Testis (tissue), 5 donors: ENCODE measurements around the gene SDCCAG8. TPM values are rescaled to one million over a fixed set of nuclear protein-coding genes. Genes with fewer than 3 reads are reported as not detected.
A peak's percentile ranks its signal among the peaks of the same experiment; 100 is the strongest.
"Not testable (repeated sequence)": the region's sequence is repeated elsewhere in the genome, so short reads cannot be mapped to it uniquely, and the experiment has no call there.

Experiments
- DNase-seq: peaks from one replicate; pipeline ENCODE4 v3.0.0-alpha.2; 2019
- H3K27ac ChIP-seq, 2 donors: fragments of 200-600 bp; sonication (generic); one replicate each; pipeline ENCODE4 v1.5.1; 2019
- H3K27me3 ChIP-seq: fragments of 200-600 bp; sonication (generic); one replicate; pipeline ENCODE4 v1.5.1; 2019
- H3K36me3 ChIP-seq: fragments of 200-600 bp; sonication (generic); one replicate; pipeline ENCODE4 v1.5.1; 2017; ENCODE audit warnings: low read depth; ENCODE audit errors: missing control alignments
- H3K4me1 ChIP-seq: fragments of 200-600 bp; sonication (generic); one replicate; pipeline ENCODE4 v1.5.1; 2019
- H3K4me3 ChIP-seq, 2 donors: fragments of 200-600 bp; sonication (generic); one replicate each; pipeline ENCODE4 v1.5.1; 2017 to 2019
- H3K9me3 ChIP-seq: fragments of 200-600 bp; sonication (generic); one replicate; pipeline ENCODE4 v1.5.1; 2017
- CTCF ChIP-seq, 3 experiments: fragments of 450-650 bp in 2 of 3; fragments of 200-600 bp in 1 of 3; sonication (generic) in 1 of 3; IDR thresholded peaks; one replicate each; pipeline ENCODE4 v1.5.1; 2016 to 2019; ENCODE audit warnings: antibody characterized with exemption in 3 of 3, mild to moderate bottlenecking in 2 of 3, moderate library complexity in 1 of 3
- POLR2A ChIP-seq: fragments of 450-650 bp; IDR thresholded peaks from one replicate; pipeline ENCODE4 v1.6.1; 2017; ENCODE audit warnings: antibody characterized with exemption, mild to moderate bottlenecking, moderate library complexity
- WGBS, 2 donors: methylation state at CpG; one replicate each; pipeline ENCODE4 v1.1.5; 2018; 5-methylcytosine and 5-hydroxymethylcytosine counted together
- intact Hi-C: fragments of 100-400 bp; cut with DNase I; formaldehyde crosslinking; loops from one replicate; pipeline ENCODE4 v1.15.1; 2023; ENCODE audit warnings: low total_unique reads
- long read RNA-seq, 2 donors: transcript quantifications; one replicate each; lab custom pipeline, GENCODE V29; 2026
- polyA plus RNA-seq: library from polyadenylated mRNA; stranded (reverse); fragments of 350-450 nt; fragmentation: Illumina TruSeq; extraction: RNeasy Lipid Tissue Mini Kit (QIAGEN cat#74804); gene quantifications from one replicate; pipeline ENCODE4 v1.2.3, GENCODE V29; 2014; ENCODE audit warnings: low read depth, low replicate concordance; ENCODE audit not compliant: insufficient read depth
- total RNA-seq, 2 donors: library from RNA; depleted of rRNA; stranded (reverse); fragments of >200 nt; gene quantifications; one replicate each; pipeline ENCODE4 v1.2.3, GENCODE V29; 2016

The SDCCAG8 gene
- 10 to 100 TPM; 40.6 to 45.4 TPM for total RNA-seq
- polyA plus RNA-seq = 21.9 TPM
- long read RNA-seq, donor 1, partial matches to known transcripts = 6 of 6 reads
- long read RNA-seq, donor 1, other reads (novel, unspliced or antisense) = 0 of 6 reads
- long read RNA-seq, donor 2 = 0 reads

- DNase-seq = peak; percentile 100
- Histone ChIP-seq H3K27me3 (no peaks in the 10 kb centered on the region), H3K4me3 (peak within 1 kb of the TSS; percentile 75 to 86), H3K36me3 (no peaks in the 10 kb centered on the region), H3K27ac (peak within 1 kb of the TSS; percentile 85 to 95), H3K4me1 (peaks cover 16% of the 10 kb centered on the region), H3K9me3 (no peaks in the 10 kb centered on the region)
- TF ChIP-seq CTCF (IDR thresholded peaks at IDR 0.05) (no peak), POLR2A (no peak)
- 0 to 1% methylated on average over 15 to 30 of the region's 32 CpGs for WGBS, 2 donors
- intact Hi-C loops = no loop called here
Observed at GRCh38 chr1:243255791-243256512, at the start of gene SDCCAG8. SDCCAG8 (plus strand) TSS chr1:243256041; CDS start chr1:243256174, 133 bp downstream.

DNA sequence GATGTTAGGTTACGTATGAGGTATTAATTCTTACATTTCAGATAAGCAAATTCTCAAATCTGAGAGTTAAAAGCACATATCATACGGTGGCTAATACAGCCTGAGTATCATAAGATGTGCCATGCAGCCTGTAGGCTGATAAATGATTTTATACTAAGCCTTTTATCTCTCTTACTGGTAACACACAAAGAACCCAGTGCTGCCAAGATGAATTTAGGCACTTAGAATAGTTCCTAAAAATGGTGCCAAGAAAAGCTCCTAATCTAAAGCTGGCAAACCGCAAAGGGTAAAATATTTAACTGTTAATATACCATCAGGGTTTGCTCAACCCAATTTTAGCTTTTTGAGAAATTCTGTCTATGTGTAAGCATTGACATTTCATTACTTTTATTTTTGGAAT, 43.9 kb upstream of the SDCCAG8 start:
- H3K9me3 ChIP-seq, H3K4me1 ChIP-seq, H3K27me3 ChIP-seq, intact Hi-C loops, H3K4me3 ChIP-seq, H3K27ac ChIP-seq, DNase-seq, H3K36me3 ChIP-seq: not testable (repeated sequence)
- 54 to 55% methylated on average over 3 of the region's 3 CpGs for WGBS, 2 donors

GRCh38 chr1:243213045-243213787, 42.6 kb upstream of the SDCCAG8 start:
- Histone ChIP-seq H3K36me3 (no peaks in the 10 kb centered on the region), H3K4me3 (no peak overlapping the region), H3K9me3 (no peaks in the 10 kb centered on the region), H3K4me1 (no peaks in the 10 kb centered on the region), H3K27ac (no peak overlapping the region), H3K27me3 (no peaks in the 10 kb centered on the region)
- TF ChIP-seq CTCF (IDR thresholded peaks at IDR 0.05) = no peak
- no peak for TF ChIP-seq POLR2A
- intact Hi-C loops = no loop called here
- DNase-seq = no peak
- 82 to 84% methylated on average over 4 of the region's 4 CpGs for WGBS, 2 donors

DNA sequence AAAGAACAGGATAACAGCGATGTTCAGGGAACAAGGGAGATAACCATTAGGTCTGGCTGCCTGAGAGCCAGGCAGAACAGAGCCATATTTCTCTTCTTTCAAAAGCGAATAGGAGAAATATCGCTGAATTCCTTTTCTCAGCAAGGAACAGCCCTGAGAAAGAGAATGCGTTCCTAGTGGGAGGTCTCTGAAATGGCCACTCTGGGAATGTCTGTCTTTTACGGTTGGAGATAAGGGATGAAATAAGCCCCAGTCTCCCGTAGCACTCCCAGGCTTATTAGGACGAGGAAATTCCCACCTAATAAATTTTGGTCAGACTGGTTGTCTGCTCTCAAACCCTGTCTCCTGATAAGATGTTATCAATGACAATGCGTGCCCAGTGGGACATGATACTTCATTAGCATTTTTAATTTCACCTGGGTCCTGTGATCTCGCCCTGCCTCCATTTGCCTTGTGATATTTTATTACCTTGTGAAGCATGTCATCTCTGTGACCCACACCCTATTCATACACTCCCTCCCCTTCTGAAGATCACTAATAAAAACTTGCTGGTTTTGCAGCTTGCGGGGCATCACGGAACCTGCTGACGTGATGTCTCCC, 40.5 kb upstream of the SDCCAG8 start:
- intact Hi-C loops, H3K4me1 ChIP-seq, H3K27ac ChIP-seq, H3K36me3 ChIP-seq, H3K9me3 ChIP-seq, H3K27me3 ChIP-seq, DNase-seq, H3K4me3 ChIP-seq: not testable (repeated sequence)
- 83 to 85% methylated on average over 12 of the region's 12 CpGs for WGBS, 2 donors

DNA sequence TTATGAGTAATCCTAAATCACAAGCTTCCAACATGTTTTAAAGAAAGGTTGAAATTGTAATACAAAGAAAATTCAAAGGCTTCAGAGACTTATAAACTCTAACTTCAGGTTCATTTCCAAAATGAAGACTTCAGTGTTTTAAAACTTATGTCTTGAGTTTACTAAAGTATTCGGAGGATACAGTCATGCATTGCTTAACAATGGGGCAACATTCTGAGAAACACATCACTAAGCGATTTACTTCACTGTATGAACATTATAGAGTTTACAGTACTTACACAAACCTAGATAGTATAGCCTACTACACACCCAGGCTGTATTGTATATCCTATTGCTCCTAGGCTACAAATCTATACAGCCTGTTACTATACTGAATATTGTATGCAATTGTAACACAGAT, 39.1 kb upstream of the SDCCAG8 start:
- Histone ChIP-seq H3K9me3 (no peaks in the 10 kb centered on the region), H3K27me3 (no peaks in the 10 kb centered on the region), H3K36me3 (no peaks in the 10 kb centered on the region), H3K4me1 (no peaks in the 10 kb centered on the region), H3K27ac (no peak overlapping the region), H3K4me3 (no peak overlapping the region)
- TF ChIP-seq POLR2A (no peak), CTCF (IDR thresholded peaks at IDR 0.05) (no peak)
- DNase-seq = no peak
- 90 to 94% methylated on average over 2 of the region's 2 CpGs for whole genome bisulfite sequencing, 2 donors
- intact Hi-C loops = no loop called here
